Measurements from ENCODE around the gene CXCL11. TPM values are rescaled to one million over a fixed set of nuclear protein-coding genes. Genes with fewer than 3 reads are reported as not detected.

CXCL11 gene
- total RNA-seq, 1 donor from 2014 or later = not detected

- Mint-ChIP-seq H3K27me3 (ENCODE audit: low read depth) (no peaks in the 10 kb centered on the region), H3K4me3 (no peak overlapping the region), H3K9me3 (no peaks in the 10 kb centered on the region), H3K4me1 (peaks cover 14% of the 10 kb centered on the region), H3K27ac (no peak overlapping the region), H3K36me3 (peaks cover 15% of the 10 kb centered on the region)
- TF ChIP-seq, protein P1, sequence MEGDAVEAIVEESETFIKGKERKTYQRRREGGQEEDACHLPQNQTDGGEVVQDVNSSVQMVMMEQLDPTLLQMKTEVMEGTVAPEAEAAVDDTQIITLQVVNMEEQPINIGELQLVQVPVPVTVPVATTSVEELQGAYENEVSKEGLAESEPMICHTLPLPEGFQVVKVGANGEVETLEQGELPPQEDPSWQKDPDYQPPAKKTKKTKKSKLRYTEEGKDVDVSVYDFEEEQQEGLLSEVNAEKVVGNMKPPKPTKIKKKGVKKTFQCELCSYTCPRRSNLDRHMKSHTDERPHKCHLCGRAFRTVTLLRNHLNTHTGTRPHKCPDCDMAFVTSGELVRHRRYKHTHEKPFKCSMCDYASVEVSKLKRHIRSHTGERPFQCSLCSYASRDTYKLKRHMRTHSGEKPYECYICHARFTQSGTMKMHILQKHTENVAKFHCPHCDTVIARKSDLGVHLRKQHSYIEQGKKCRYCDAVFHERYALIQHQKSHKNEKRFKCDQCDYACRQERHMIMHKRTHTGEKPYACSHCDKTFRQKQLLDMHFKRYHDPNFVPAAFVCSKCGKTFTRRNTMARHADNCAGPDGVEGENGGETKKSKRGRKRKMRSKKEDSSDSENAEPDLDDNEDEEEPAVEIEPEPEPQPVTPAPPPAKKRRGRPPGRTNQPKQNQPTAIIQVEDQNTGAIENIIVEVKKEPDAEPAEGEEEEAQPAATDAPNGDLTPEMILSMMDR (IDR thresholded peaks at IDR 0.05; ENCODE audit: unreplicated experiment) = no peak
- DNase-seq (ENCODE audit: low spot score in 2 of 2, unreplicated experiment in 2 of 2) = no peak
Measured at GRCh38 chr4:75985116-75985515, 50.8 kb downstream of the CXCL11 start.

Other genes with a start within 250 kb of the CXCL11 start
- gene PPEF2, start 133.6 kb downstream of the CXCL11 start, total RNA-seq = 0.07 TPM in 1 of 3 replicates, not detected in the others
- 3.0 to 6.0 TPM (median 4.1 TPM) in 3 replicates for gene NAAA, start 95.1 kb downstream of the CXCL11 start, total RNA-seq
- 39.3 to 42.8 TPM (median 41.1 TPM) in 3 replicates for gene SDAD1, start 45.1 kb downstream of the CXCL11 start, total RNA-seq
- not detected in 3 replicates for gene CXCL9, start 28.6 kb downstream of the CXCL11 start, total RNA-seq
- gene CXCL10, start 12.6 kb downstream of the CXCL11 start, total RNA-seq = 0.32 to 0.44 TPM in 2 of 3 replicates, not detected in the other
- 0.33 to 0.45 TPM in 2 of 3 replicates, not detected in the other for gene ART3, start 38.6 kb upstream of the CXCL11 start, total RNA-seq
- 62.0 to 64.5 TPM (median 64.5 TPM) in 3 replicates for gene NUP54, start 112.3 kb upstream of the CXCL11 start, total RNA-seq
- 97.0 to 106 TPM (median 97.6 TPM) in 3 replicates for gene SCARB2, start 177.8 kb upstream of the CXCL11 start, total RNA-seq
- gene FAM47E, start 215.7 kb upstream of the CXCL11 start, total RNA-seq = 1.2 to 2.6 TPM (median 2.3 TPM) in 3 replicates